Left renal cortex interstitium (tissue), 4 donors: ENCODE results near the gene MEOX1. TPM values are rescaled to one million over a fixed set of nuclear protein-coding genes. Genes with fewer than 3 reads are reported as not detected.

Source experiments
- DNase-seq, 4 donors: peaks; one replicate each; pipeline ENCODE4 v3.0.0-alpha.2; 2013; ENCODE audit warnings: low read depth in 4 of 4, low spot score in 2 of 4, missing footprints in 1 of 4
- polyA plus RNA-seq, 4 donors: library from polyadenylated mRNA; unstranded; fragments of 120-200 nt; gene quantifications; one replicate each; pipeline ENCODE4 v1.2.1, GENCODE V29; 2013; ENCODE audit not compliant: insufficient read length in 4 of 4

MEOX1 gene
- polyA plus RNA-seq, 4 donors, result 12.8 to 25.0 (median 15.4) TPM

GRCh38 chr17:43683928-43684653, 22.4 kb upstream of the MEOX1 start:
- DNase-seq, result no peak

- no peak for DNase-seq
Measured at GRCh38 chr17:43680461-43680860, 18.7 kb upstream of the MEOX1 start.

- DNase-seq, result no peak
Measured at GRCh38 chr17:43679911-43680310, 18.2 kb upstream of the MEOX1 start.

- DNase-seq, result no peak
Measured at GRCh38 chr17:43679401-43679800, 17.7 kb upstream of the MEOX1 start.

GRCh38 chr17:43676471-43676870, 14.7 kb upstream of the MEOX1 start:
- DNase-seq, result no peak

GRCh38 chr17:43674394-43674793, 12.7 kb upstream of the MEOX1 start:
- no peak for DNase-seq

- peak in 1 of 4 donors; percentile 70 for DNase-seq
Measured at GRCh38 chr17:43673516-43674323, 12.0 kb upstream of the MEOX1 start.

- DNase-seq, result no peak
Measured at GRCh38 chr17:43671755-43672519, 10.2 kb upstream of the MEOX1 start.

GRCh38 chr17:43671031-43671692, 9.4 kb upstream of the MEOX1 start:
- DNase-seq, result no peak

GRCh38 chr17:43670645-43671030, 8.9 kb upstream of the MEOX1 start:
- DNase-seq, result no peak

- DNase-seq, result peak in 1 of 4 donors; percentile 79
Measured at GRCh38 chr17:43669971-43670644, 8.4 kb upstream of the MEOX1 start.

GRCh38 chr17:43667947-43668348, 6.2 kb upstream of the MEOX1 start:
- DNase-seq, result no peak

GRCh38 chr17:43667506-43667905, 5.8 kb upstream of the MEOX1 start:
- DNase-seq, result no peak

- DNase-seq, result no peak
Measured at GRCh38 chr17:43665937-43666236, 4.2 kb upstream of the MEOX1 start.

GRCh38 chr17:43665084-43665936, 3.6 kb upstream of the MEOX1 start:
- DNase-seq, result no peak

- no peak for DNase-seq
Measured at GRCh38 chr17:43664096-43664495, 2.4 kb upstream of the MEOX1 start.

GRCh38 chr17:43663383-43663782, 1.7 kb upstream of the MEOX1 start:
- no peak for DNase-seq

GRCh38 chr17:43662413-43663141, 855 bp upstream of the MEOX1 start:
- DNase-seq, result no peak
